WTC11 (cell line): ENCODE measurements around the gene ADGRD2. TPM values are rescaled to one million over a fixed set of nuclear protein-coding genes. Genes with fewer than 3 reads are reported as not detected.

Experiments used
- ATAC-seq: fragments of 200-7000 bp; cut with Tn5 transposase; 2 replicates; pipeline ENCODE4 v1.10.0; 2021; ENCODE audit warnings: mild to moderate bottlenecking, moderate library complexity
- CTCF ChIA-PET: fragments of 300-600 bp; sonication (Branson Sonifier 250); formaldehyde crosslinking; loops from one replicate; lab custom pipeline; 2021; ENCODE audit warnings: antibody characterized with exemption; lab: Charles Lee
- POLR2A ChIA-PET: fragments of 350-600 bp; sonication (Branson Sonifier 250); formaldehyde crosslinking; loops from one replicate; lab custom pipeline; 2021; ENCODE audit warnings: antibody characterized with exemption; lab: Charles Lee
- DNase-seq: peaks from one replicate; pipeline ENCODE4 v3.0.0; 2021; ENCODE audit warnings: low spot score
- H3K27ac Mint-ChIP-seq: 2 replicates; pipeline ENCODE4 v1.8.0; 2021; ENCODE audit warnings: mixed read lengths
- H3K27me3 Mint-ChIP-seq: 2 replicates; pipeline ENCODE4 v1.8.0; 2021; ENCODE audit warnings: low read depth, mild to moderate bottlenecking, moderate library complexity, mixed read lengths
- H3K36me3 Mint-ChIP-seq: 2 replicates; pipeline ENCODE4 v1.8.0; 2021; ENCODE audit warnings: mixed read lengths
- H3K4me1 Mint-ChIP-seq: 2 replicates; pipeline ENCODE4 v1.8.0; 2022; ENCODE audit warnings: mixed read lengths
- H3K4me3 Mint-ChIP-seq: 2 replicates; pipeline ENCODE4 v1.8.0; 2021; ENCODE audit warnings: mild to moderate bottlenecking, moderate library complexity, mixed read lengths
- H3K9me3 Mint-ChIP-seq: 2 replicates; pipeline ENCODE4 v1.8.0; 2021; ENCODE audit warnings: mixed read lengths
- CTCF ChIP-seq: fragments of 200-600 bp; IDR thresholded peaks from 2 replicates; pipeline ENCODE4 v1.8.0; 2022; ENCODE audit warnings: antibody characterized with exemption
- EMX1 ChIP-seq: fragments of 250-450 bp; sonication (Bioruptor Pico); IDR thresholded peaks from 2 replicates; pipeline ENCODE4 v1.8.0; 2021; ENCODE audit warnings: mild to moderate bottlenecking
- FOXK1 ChIP-seq: sonication (generic); formaldehyde crosslinking; IDR thresholded peaks from 2 replicates; pipeline ENCODE4 v1.8.0; 2022; ENCODE audit warnings: mild to moderate bottlenecking, moderate library complexity, missing genetic modification reagents
- FOXP1 ChIP-seq: sonication (generic); formaldehyde crosslinking; IDR thresholded peaks from 2 replicates; pipeline ENCODE4 v1.8.0; 2022; ENCODE audit warnings: missing genetic modification reagents, mild to moderate bottlenecking, moderate library complexity, borderline replicate concordance
- GTF2I ChIP-seq: fragments of 250-450 bp; sonication (Bioruptor Pico); conservative IDR thresholded peaks from 2 replicates; pipeline ENCODE4 v1.4.0; 2021; ENCODE audit warnings: mild to moderate bottlenecking
- HMGA2 ChIP-seq: fragments of 250-450 bp; sonication (Bioruptor Pico); IDR thresholded peaks from 2 replicates; pipeline ENCODE4 v1.4.0; 2021; ENCODE audit warnings: mild to moderate bottlenecking, moderate library complexity
- HMGXB4 ChIP-seq: sonication (generic); formaldehyde crosslinking; IDR thresholded peaks from 2 replicates; pipeline ENCODE4 v1.8.1; 2023; ENCODE audit warnings: mild to moderate bottlenecking, moderate library complexity, missing genetic modification reagents
- NFE2L1 ChIP-seq: sonication (generic); formaldehyde crosslinking; IDR thresholded peaks from 2 replicates; pipeline ENCODE4 v1.8.1; 2023; ENCODE audit warnings: missing genetic modification reagents
- NFYB ChIP-seq: sonication (generic); formaldehyde crosslinking; conservative IDR thresholded peaks from 2 replicates; pipeline ENCODE4 v1.8.0; 2022; ENCODE audit warnings: low read depth, missing genetic modification reagents
- OVOL2 ChIP-seq: fragments of 250-450 bp; sonication (Bioruptor Pico); IDR thresholded peaks from 2 replicates; pipeline ENCODE4 v1.9.0; 2021; ENCODE audit warnings: mild to moderate bottlenecking, borderline replicate concordance
- PRDM15 ChIP-seq: sonication (generic); formaldehyde crosslinking; IDR thresholded peaks from 2 replicates; pipeline ENCODE4 v1.8.0; 2022; ENCODE audit warnings: missing genetic modification reagents
- PREB ChIP-seq: sonication (generic); formaldehyde crosslinking; IDR thresholded peaks from 2 replicates; pipeline ENCODE4 v1.8.1; 2022; ENCODE audit warnings: mild to moderate bottlenecking, missing genetic modification reagents, moderate library complexity, borderline replicate concordance
- PRRX2 ChIP-seq: fragments of 250-450 bp; sonication (Bioruptor Pico); IDR thresholded peaks from 2 replicates; pipeline ENCODE4 v1.8.0; 2021; ENCODE audit warnings: mild to moderate bottlenecking
- SP1 ChIP-seq: sonication (generic); formaldehyde crosslinking; conservative IDR thresholded peaks from 2 replicates; pipeline ENCODE4 v1.8.1; 2022; ENCODE audit warnings: missing genetic modification reagents
- USF1 ChIP-seq: sonication (generic); formaldehyde crosslinking; IDR thresholded peaks from 2 replicates; pipeline ENCODE4 v1.8.0; 2022; ENCODE audit warnings: mild to moderate bottlenecking, missing genetic modification reagents
- ZNF121 ChIP-seq: sonication (generic); formaldehyde crosslinking; IDR thresholded peaks from 2 replicates; pipeline ENCODE4 v1.8.0; 2023; ENCODE audit warnings: missing genetic modification reagents
- total RNA-seq: library from RNA; stranded (reverse); gene quantifications from 3 replicates; pipeline ENCODE4 v1.2.3, GENCODE V29; 2021
- TF ChIP-seq, protein P1 (sequence below): fragments of 250-450 bp; sonication (Bioruptor Pico); conservative IDR thresholded peaks from 2 replicates; pipeline ENCODE4 v1.9.0; 2021; ENCODE audit warnings: mild to moderate bottlenecking

Gene ADGRD2
- total RNA-seq, 1 experiment from 2014 or later, result 0.61 TPM

- TF ChIP-seq, protein P1, sequence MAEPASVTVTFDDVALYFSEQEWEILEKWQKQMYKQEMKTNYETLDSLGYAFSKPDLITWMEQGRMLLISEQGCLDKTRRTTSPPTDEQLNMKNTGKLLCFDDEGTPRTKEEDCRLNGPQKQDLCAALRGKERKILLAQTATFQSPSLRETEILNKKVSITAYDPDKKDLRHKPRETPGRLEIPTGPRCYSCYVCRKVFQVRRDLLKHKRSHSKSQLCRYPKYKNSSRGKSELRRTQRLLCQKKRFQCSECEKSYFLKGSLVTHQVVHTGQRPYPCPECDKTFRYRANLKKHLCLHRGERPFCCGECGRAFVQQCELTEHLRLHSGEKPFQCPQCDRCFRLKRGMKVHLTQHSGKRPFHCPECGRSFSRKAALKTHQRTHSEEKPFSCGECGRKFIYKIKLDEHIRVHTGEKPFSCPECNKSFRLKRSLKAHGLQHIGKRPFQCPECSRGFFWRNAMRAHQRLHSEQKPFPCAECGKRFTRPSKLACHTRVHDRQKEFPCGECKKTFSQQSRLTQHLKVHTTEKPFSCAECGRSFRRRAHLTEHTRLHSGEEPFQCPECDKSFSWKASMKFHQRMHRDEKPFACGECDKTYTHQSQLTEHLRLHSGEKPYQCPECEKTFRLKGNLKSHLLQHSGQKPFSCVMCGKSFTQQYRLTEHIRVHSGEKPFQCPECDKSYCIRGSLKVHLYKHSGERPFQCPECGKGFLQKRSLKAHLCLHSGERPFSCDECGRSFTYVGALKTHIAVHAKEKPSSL (CRISPR knock-in tag), result no peak
- TF ChIP-seq NFYB (CRISPR knock-in tag) (no peak), PREB (no peak), SP1 (CRISPR knock-in tag) (no peak), NFE2L1 (no peak), EMX1 (CRISPR knock-in tag) (no peak), FOXK1 (CRISPR knock-in tag) (no peak), GTF2I (CRISPR knock-in tag) (no peak), CTCF (no peak), HMGA2 (CRISPR knock-in tag) (no peak)
- TF ChIP-seq, all 79 proteins: peak for 0
Observed at GRCh38 chr9:124504530-124505005, 54.3 kb downstream of the ADGRD2 start (continued).

DNA sequence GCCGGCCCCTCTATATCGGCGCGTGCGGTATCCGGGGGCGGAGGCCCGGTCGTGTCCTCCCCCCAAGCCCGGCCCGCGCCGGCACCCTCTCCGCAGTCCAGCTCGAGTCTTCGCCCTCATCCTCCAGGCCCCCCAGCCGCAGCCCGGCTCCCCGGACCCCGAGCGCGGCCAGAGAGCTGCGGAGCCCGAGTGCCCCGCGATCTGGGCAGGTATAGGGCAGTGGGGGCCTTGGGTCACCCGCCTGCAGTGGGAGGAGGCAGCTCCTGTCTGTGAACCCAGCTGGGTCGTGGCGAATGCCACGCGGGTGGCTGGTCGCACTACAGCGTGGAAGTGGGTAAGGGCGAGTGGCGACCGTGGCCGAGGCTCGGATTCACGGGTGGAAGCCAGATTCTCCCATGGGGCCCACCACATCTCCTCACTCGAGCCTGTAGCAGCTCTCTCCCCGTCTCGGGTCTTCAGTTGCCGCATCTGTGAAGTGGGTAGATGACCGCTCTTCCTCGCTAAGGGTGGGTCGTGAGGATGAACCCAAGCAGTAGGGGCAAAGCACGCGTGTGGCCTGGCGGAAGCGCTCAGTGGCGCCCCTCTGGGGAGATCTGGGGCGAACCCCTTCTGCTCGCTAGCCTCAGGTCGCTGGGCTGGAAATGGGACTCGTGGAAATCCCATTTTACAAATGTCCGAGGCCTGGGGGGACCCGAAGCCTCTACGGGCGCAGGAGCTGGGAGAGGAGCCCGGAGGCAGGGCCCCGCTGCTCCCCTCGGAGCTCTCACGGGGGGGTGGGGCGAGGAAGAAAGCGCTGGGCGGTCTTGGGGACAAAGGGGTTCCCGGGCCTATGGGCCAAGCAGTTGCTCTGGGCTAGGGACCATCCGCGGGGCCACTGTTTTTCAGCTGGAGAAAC is 55.0 kb downstream of the ADGRD2 start:
- H3K4me1 Mint-ChIP-seq, result peaks cover 13% of the 10 kb centered on the region
- ATAC-seq, result peak; percentile 51
- H3K27ac Mint-ChIP-seq, result no peak overlapping the region
- H3K36me3 Mint-ChIP-seq, result 0 out of 2 replicates have a peak, but pooled peaks cover 4% of the 10 kb centered on the region
- H3K9me3 Mint-ChIP-seq, result no peaks in the 10 kb centered on the region
- peak overlapping the region; percentile 70 for H3K4me3 Mint-ChIP-seq
- ChIA-PET POLR2A (interaction anchor here (0.6 to 1.2 kb wide), 2 partner anchors 11 to 1410 kb away, joined by 3 to 4 read pairs; no protein-coding TSS in a partner anchor), CTCF (interaction anchor here (0.7 to 3.6 kb wide), 10 partner anchors 14 to 351 kb away, joined by 3 to 15 read pairs (median 6); partner anchors contain the start of gene WDR38)
- DNase-seq, result peak; percentile 49
- peaks cover 59% of the 10 kb centered on the region for H3K27me3 Mint-ChIP-seq
- TF ChIP-seq GTF2I (CRISPR knock-in tag) (peak; percentile 87), FOXP1 (CRISPR knock-in tag) (0 out of 2 replicates have a peak, but pooled peaks have one; percentile 43), OVOL2 (CRISPR knock-in tag) (no peak), HMGXB4 (CRISPR knock-in tag) (0 out of 2 replicates have a peak, but pooled peaks have one; percentile 34), PRDM15 (peak; percentile 24; the same call in 1 of the 2 replicates), PRRX2 (CRISPR knock-in tag) (no peak), ZNF121 (CRISPR knock-in tag) (peak; percentile 53; the same call in 1 of the 2 replicates), USF1 (CRISPR knock-in tag) (no peak)
- TF ChIP-seq, all 79 proteins: peak for 5
